ENCODE results near the gene INMT.

GRCh38 chr7:30787486-30787885 is 35.6 kb downstream of the INMT start:
- TF ChIP-seq CTCF (IDR thresholded peaks at IDR 0.05) (no peak), POLR2AphosphoS5 (IDR thresholded peaks at IDR 0.05) (no peak)
